K562 (cell line): ENCODE data around the gene SZT2. TPM values are rescaled to one million over a fixed set of nuclear protein-coding genes. Genes with fewer than 3 reads are reported as not detected.

Experiments used
- ARID1B ChIP-seq: fragments of 450-650 bp; IDR thresholded peaks from 2 replicates; pipeline ENCODE4 v1.6.1; 2016; ENCODE audit warnings: antibody characterized with exemption, mild to moderate bottlenecking, inconsistent platforms
- ATF1 ChIP-seq, 2 experiments: fragments of 450-650 bp in 1 of 2; IDR thresholded peaks; 2 replicates each; pipeline ENCODE4 v1.6.1; 2016; ENCODE audit warnings: missing compliant biosample characterization in 1 of 2, missing genetic modification characterization in 1 of 2
- GABPB2 ChIP-seq: fragments of 250-450 bp; sonication (Bioruptor Pico); conservative IDR thresholded peaks from 2 replicates; pipeline ENCODE4 v1.5.1; 2021; ENCODE audit warnings: mild to moderate bottlenecking
- HMG20B ChIP-seq: fragments of 250-450 bp; sonication (Bioruptor Pico); IDR thresholded peaks from 2 replicates; pipeline ENCODE4 v1.5.0; 2021; ENCODE audit warnings: mild to moderate bottlenecking
- JUN ChIP-seq, 2 experiments: sonication (generic) in 1 of 2; formaldehyde crosslinking in 1 of 2; IDR thresholded peaks; 2 replicates each; pipeline versions ENCODE4 v1.6.1 to v1.8.0; 2012 to 2022; ENCODE audit warnings: borderline replicate concordance in 2 of 2, mild to moderate bottlenecking in 2 of 2, improper control_type of control experiment in 1 of 2, low read depth in 1 of 2, low read length in 1 of 2, missing genetic modification reagents in 1 of 2
- MAFG ChIP-seq: fragments of 450-650 bp; conservative IDR thresholded peaks from 2 replicates; pipeline ENCODE4 v1.6.1; 2016; ENCODE audit warnings: missing genetic modification characterization, missing compliant biosample characterization
- NR2F6 ChIP-seq: fragments of 450-650 bp; formaldehyde crosslinking; IDR thresholded peaks from 2 replicates; pipeline ENCODE4 v1.4.0; 2020; ENCODE audit warnings: mild to moderate bottlenecking
- PCBP1 ChIP-seq: fragments of 200-400 bp; formaldehyde crosslinking; IDR thresholded peaks from 2 replicates; pipeline ENCODE4 v1.6.1; 2018; ENCODE audit warnings: mild to moderate bottlenecking, low read depth, low read length; ENCODE audit not compliant: poor library complexity, severe bottlenecking
- RHOXF2B ChIP-seq: fragments of 250-450 bp; sonication (Bioruptor Pico); conservative IDR thresholded peaks from 2 replicates; pipeline ENCODE4 v1.5.1; 2021
- SMARCA4 ChIP-seq: fragments of 450-650 bp; IDR thresholded peaks from 2 replicates; pipeline ENCODE4 v1.6.1; 2016
- ZNF143 ChIP-seq: sonication (generic); formaldehyde crosslinking; IDR thresholded peaks from 2 replicates; pipeline ENCODE4 v1.9.0; 2022; ENCODE audit warnings: mild to moderate bottlenecking, missing genetic modification reagents
- ZNF316 ChIP-seq: fragments of 450-650 bp; IDR thresholded peaks from 2 replicates; pipeline ENCODE4 v1.6.1; 2016
- polyA plus RNA-seq, 8 experiments: library from polyadenylated mRNA; depleted of rRNA in 4 of 8; stranded (reverse) in 5 of 8; unstranded in 3 of 8; fragments of >200 nt; fragmentation: Nextera tagmentation in 2 of 8; fragmentation: Illumina TruSeq in 1 of 8; extraction: Ambion mirVana in 2 of 8; extraction: Trizol in 1 of 8; gene quantifications; 2 replicates each; pipeline versions ENCODE4 v1.2.1 to v1.2.3, GENCODE V29; 2011 to 2014; ENCODE audit warnings: inconsistent platforms in 1 of 8, missing spikeins in 1 of 8
- total RNA-seq, 7 experiments: library from RNA; depleted of rRNA in 6 of 7; stranded (reverse); fragments of >200 nt in 6 of 7; fragmentation: Illumina TruSeq in 2 of 7; extraction: Trizol in 2 of 7; gene quantifications; 2 replicates each; pipeline versions ENCODE4 v1.2.1 to v1.2.3, GENCODE V29; 2011 to 2021; ENCODE audit warnings: low replicate concordance in 1 of 7
- TF ChIP-seq, protein P1 (sequence below): fragments of 450-650 bp; IDR thresholded peaks from 2 replicates; pipeline ENCODE4 v1.6.1; 2017; ENCODE audit warnings: antibody characterized with exemption, mild to moderate bottlenecking
- TF ChIP-seq, protein P2 (sequence below): fragments of 450-650 bp; IDR thresholded peaks from 2 replicates; pipeline ENCODE4 v1.6.1; 2014; ENCODE audit warnings: low read depth, mild to moderate bottlenecking, moderate library complexity, borderline replicate concordance
- TF ChIP-seq, protein P3 (sequence below): fragments of 450-650 bp; IDR thresholded peaks from 2 replicates; pipeline ENCODE4 v1.6.1; 2018; ENCODE audit not compliant: partially characterized antibody
- TF ChIP-seq, protein P4 (sequence below), 2 experiments: fragments of 450-650 bp in 1 of 2; sonication (generic) in 1 of 2; formaldehyde crosslinking in 1 of 2; IDR thresholded peaks in 1 of 2; conservative IDR thresholded peaks in 1 of 2; 2 replicates each; pipeline versions ENCODE4 v1.6.1 to v1.8.1; 2016 to 2023; ENCODE audit warnings: mild to moderate bottlenecking in 2 of 2, moderate library complexity in 2 of 2, inconsistent platforms in 1 of 2, missing genetic modification reagents in 1 of 2

Gene SZT2
- total and polyA plus RNA-seq, 9 of the 15 experiments (the other 6 are each of a cell fraction or from before 2014, with no cell fraction given) = 0.88 to 31.0 (median 12.8) TPM

DNA sequence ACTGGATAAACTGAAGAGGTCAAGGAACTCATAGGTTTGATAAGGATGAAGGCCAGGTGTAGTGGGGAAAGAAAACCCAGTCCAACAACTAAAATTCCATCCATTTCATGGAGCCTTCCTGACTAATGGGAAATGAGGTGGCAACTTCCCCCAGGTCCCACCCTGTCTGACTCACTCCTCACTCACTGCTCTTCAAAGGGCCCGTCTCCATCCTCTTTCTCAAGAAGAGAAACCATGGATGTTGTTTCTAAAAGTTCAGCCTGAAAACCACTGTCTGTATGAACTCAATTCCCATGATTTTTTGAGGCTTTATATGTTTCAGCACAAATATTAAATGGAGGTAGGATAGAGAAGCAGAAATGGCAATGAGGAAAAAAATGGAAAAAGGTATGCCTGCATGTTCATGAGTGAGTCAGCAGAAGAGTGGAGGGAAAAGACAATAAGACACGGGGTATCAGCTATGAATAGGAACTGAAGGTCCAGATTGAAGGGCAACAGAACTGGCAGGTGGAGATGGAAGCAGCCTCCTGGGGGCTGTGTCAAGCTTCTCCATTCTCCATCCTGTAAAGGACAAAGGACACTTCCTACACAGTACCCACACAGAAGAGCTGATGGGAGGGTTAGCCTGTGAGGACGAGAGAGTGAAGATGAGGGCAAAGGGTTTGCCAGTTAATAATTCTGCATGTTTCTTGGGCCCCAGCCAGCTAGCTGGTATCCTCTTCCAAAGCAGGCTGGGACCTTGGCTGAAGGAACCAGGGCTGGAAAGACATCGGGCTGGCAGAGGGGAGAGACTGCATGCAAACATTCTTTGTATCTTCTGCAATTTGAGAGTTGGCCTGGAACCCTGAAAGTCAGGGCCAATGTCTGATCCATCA, 16.4 kb upstream of the SZT2 start (continued):
- TF ChIP-seq, protein P1, sequence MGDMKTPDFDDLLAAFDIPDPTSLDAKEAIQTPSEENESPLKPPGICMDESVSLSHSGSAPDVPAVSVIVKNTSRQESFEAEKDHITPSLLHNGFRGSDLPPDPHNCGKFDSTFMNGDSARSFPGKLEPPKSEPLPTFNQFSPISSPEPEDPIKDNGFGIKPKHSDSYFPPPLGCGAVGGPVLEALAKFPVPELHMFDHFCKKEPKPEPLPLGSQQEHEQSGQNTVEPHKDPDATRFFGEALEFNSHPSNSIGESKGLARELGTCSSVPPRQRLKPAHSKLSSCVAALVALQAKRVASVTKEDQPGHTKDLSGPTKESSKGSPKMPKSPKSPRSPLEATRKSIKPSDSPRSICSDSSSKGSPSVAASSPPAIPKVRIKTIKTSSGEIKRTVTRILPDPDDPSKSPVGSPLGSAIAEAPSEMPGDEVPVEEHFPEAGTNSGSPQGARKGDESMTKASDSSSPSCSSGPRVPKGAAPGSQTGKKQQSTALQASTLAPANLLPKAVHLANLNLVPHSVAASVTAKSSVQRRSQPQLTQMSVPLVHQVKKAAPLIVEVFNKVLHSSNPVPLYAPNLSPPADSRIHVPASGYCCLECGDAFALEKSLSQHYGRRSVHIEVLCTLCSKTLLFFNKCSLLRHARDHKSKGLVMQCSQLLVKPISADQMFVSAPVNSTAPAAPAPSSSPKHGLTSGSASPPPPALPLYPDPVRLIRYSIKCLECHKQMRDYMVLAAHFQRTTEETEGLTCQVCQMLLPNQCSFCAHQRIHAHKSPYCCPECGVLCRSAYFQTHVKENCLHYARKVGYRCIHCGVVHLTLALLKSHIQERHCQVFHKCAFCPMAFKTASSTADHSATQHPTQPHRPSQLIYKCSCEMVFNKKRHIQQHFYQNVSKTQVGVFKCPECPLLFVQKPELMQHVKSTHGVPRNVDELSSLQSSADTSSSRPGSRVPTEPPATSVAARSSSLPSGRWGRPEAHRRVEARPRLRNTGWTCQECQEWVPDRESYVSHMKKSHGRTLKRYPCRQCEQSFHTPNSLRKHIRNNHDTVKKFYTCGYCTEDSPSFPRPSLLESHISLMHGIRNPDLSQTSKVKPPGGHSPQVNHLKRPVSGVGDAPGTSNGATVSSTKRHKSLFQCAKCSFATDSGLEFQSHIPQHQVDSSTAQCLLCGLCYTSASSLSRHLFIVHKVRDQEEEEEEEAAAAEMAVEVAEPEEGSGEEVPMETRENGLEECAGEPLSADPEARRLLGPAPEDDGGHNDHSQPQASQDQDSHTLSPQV = peak; percentile 29; the same call in 1 of the 2 replicates
- TF ChIP-seq, protein P2, sequence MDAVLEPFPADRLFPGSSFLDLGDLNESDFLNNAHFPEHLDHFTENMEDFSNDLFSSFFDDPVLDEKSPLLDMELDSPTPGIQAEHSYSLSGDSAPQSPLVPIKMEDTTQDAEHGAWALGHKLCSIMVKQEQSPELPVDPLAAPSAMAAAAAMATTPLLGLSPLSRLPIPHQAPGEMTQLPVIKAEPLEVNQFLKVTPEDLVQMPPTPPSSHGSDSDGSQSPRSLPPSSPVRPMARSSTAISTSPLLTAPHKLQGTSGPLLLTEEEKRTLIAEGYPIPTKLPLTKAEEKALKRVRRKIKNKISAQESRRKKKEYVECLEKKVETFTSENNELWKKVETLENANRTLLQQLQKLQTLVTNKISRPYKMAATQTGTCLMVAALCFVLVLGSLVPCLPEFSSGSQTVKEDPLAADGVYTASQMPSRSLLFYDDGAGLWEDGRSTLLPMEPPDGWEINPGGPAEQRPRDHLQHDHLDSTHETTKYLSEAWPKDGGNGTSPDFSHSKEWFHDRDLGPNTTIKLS = no peak
- TF ChIP-seq GABPB2 (CRISPR knock-in tag) (no peak), PCBP1 (no peak), ZNF316 (peak; percentile 66), ZNF143 (no peak), ARID1B (0 out of 2 replicates have a peak, but pooled peaks have one; percentile 25), JUN (IDR thresholded peaks at IDR 0.05; ENCODE audit: borderline replicate concordance, low read depth, low read length) (0 out of 2 replicates have a peak, but pooled peaks have one; percentile 30), JUN (CRISPR knock-in tag; IDR thresholded peaks at IDR 0.05; ENCODE audit: borderline replicate concordance) (no peak), ATF1 (CRISPR knock-in tag; IDR thresholded peaks at IDR 0.05) (no peak), ATF1 (tag; IDR thresholded peaks at IDR 0.05) (no peak), HMG20B (no peak), MAFG (peak; percentile 49), RHOXF2B (CRISPR knock-in tag) (no peak), NR2F6 (CRISPR knock-in tag) (no peak), SMARCA4 (peak; percentile 49)
- TF ChIP-seq, protein P3, sequence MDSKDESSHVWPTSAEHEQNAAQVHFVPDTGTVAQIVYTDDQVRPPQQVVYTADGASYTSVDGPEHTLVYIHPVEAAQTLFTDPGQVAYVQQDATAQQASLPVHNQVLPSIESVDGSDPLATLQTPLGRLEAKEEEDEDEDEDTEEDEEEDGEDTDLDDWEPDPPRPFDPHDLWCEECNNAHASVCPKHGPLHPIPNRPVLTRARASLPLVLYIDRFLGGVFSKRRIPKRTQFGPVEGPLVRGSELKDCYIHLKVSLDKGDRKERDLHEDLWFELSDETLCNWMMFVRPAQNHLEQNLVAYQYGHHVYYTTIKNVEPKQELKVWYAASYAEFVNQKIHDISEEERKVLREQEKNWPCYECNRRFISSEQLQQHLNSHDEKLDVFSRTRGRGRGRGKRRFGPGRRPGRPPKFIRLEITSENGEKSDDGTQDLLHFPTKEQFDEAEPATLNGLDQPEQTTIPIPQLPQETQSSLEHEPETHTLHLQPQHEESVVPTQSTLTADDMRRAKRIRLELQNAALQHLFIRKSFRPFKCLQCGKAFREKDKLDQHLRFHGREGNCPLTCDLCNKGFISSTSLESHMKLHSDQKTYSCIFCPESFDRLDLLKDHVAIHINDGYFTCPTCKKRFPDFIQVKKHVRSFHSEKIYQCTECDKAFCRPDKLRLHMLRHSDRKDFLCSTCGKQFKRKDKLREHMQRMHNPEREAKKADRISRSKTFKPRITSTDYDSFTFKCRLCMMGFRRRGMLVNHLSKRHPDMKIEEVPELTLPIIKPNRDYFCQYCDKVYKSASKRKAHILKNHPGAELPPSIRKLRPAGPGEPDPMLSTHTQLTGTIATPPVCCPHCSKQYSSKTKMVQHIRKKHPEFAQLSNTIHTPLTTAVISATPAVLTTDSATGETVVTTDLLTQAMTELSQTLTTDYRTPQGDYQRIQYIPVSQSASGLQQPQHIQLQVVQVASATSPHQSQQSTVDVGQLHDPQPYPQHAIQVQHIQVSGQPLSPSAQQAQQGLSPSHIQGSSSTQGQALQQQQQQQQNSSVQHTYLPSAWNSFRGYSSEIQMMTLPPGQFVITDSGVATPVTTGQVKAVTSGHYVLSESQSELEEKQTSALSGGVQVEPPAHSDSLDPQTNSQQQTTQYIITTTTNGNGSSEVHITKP = no peak
- TF ChIP-seq, protein P4, sequence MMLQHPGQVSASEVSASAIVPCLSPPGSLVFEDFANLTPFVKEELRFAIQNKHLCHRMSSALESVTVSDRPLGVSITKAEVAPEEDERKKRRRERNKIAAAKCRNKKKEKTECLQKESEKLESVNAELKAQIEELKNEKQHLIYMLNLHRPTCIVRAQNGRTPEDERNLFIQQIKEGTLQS (IDR thresholded peaks at IDR 0.05) = peak; percentile 75
- TF ChIP-seq, protein P4 (CRISPR knock-in tag; conservative IDR thresholded peaks at IDR 0.05) = no peak
